Choroid plexus epithelial cell (primary cell): ENCODE results near the gene NAAA.
A peak's percentile ranks its signal among the peaks of the same experiment; 100 is the strongest.
"Not testable (repeated sequence)": the region's sequence is repeated elsewhere in the genome, so short reads cannot be mapped to it uniquely, and the experiment has no call there.

Experiments
- DNase-seq: peaks from one replicate; pipeline ENCODE4 v3.0.0-alpha.2; 2010; ENCODE audit warnings: low read depth
- H3K4me3 ChIP-seq: 2 replicates; pipeline ENCODE4 v1.5.1; 2011; ENCODE audit warnings: low read depth, mild to moderate bottlenecking, control low read depth, low read length, moderate library complexity
- CTCF ChIP-seq: conservative IDR thresholded peaks from 2 replicates; pipeline ENCODE4 v1.5.1; 2011; ENCODE audit warnings: low read depth, mild to moderate bottlenecking, control low read depth, inconsistent platforms, low read length, moderate library complexity

The NAAA gene

GRCh38 chr4:75919920-75920319, 20.9 kb downstream of the NAAA start:
- TF ChIP-seq CTCF, result no peak
- DNase-seq, result peak; percentile 41
- no peak overlapping the region for H3K4me3 ChIP-seq

GRCh38 chr4:75916091-75916661, 24.6 kb downstream of the NAAA start:
- peak; percentile 86 for TF ChIP-seq CTCF

GRCh38 chr4:75912968-75913367, 27.8 kb downstream of the NAAA start:
- TF ChIP-seq CTCF, result no peak
- no peak for DNase-seq
- no peak overlapping the region for H3K4me3 ChIP-seq

More at GRCh38 chr4:75916091-75916661, 24.6 kb downstream of the NAAA start:
- H3K4me3 ChIP-seq, result no peak overlapping the region
- peak; percentile 78 for DNase-seq

GRCh38 chr4:75910831-75911230, 30.0 kb downstream of the NAAA start:
- not testable (repeated sequence) for H3K4me3 ChIP-seq, DNase-seq

- TF ChIP-seq CTCF, result no peak
- DNase-seq, result no peak
- no peak overlapping the region for H3K4me3 ChIP-seq
These were observed 31.4 kb downstream of the NAAA start for GRCh38 chr4:75909405-75909804.

- no peak for TF ChIP-seq CTCF
- no peak overlapping the region for H3K4me3 ChIP-seq
- peak; percentile 78 for DNase-seq
These were observed 32.3 kb downstream of the NAAA start for GRCh38 chr4:75908555-75908954.

GRCh38 chr4:75907966-75908365, 32.8 kb downstream of the NAAA start:
- TF ChIP-seq CTCF, result no peak
- no peak overlapping the region for H3K4me3 ChIP-seq
- DNase-seq, result peak; percentile 34

GRCh38 chr4:75904076-75904475, 36.7 kb downstream of the NAAA start:
- TF ChIP-seq CTCF, result no peak
- no peak for DNase-seq
- no peak overlapping the region for H3K4me3 ChIP-seq
